ENCODE results near the gene MLPH. TPM values are rescaled to one million over a fixed set of nuclear protein-coding genes. Genes with fewer than 3 reads are reported as not detected.
A peak's percentile ranks its signal among the peaks of the same experiment; 100 is the strongest.
"Not testable (repeated sequence)": the region's sequence is repeated elsewhere in the genome, so short reads cannot be mapped to it uniquely, and the experiment has no call there.

The MLPH gene
- total RNA-seq, 2 experiments from 2014 or later: not detected

DNA sequence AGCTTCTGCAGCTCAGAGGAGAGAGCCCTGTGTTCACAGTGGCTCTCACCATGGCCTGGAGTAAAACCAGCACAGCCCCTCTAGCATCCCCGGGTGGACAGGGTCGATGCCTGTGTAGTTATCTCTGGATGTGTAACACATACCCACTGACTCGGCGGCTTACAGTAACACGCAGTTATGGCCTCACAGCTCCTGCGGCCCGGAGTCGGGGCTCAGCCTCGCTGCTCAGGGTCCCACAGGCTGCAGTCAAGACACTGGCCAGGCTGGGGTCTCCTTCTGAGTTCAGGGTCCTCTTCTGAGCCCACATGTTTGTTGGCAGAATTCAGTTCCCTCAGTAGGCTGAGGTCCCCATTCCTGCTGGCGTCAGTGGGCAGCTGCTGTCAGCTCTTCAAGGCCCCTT is 106.0 kb downstream of the MLPH start:
- no peak overlapping the region for H3K27ac Mint-ChIP-seq
- no peaks in the 10 kb centered on the region for H3K27me3 Mint-ChIP-seq (ENCODE audit: low read depth)
- no peak overlapping the region for H3K4me3 Mint-ChIP-seq
- intact Hi-C loops (cut with micrococcal nuclease): no loop called here
- H3K36me3 Mint-ChIP-seq (ENCODE audit: low read depth): no peaks in the 10 kb centered on the region
- H3K4me1 Mint-ChIP-seq (ENCODE audit: low read depth): peaks cover 10% of the 10 kb centered on the region
- CTCF ChIA-PET: interaction anchor here (0.6 to 1.0 kb wide), 2 partner anchors 22 to 265 kb away, joined by 4 to 6 read pairs; no protein-coding TSS in a partner anchor
- DNase-seq: no peak
- no peaks in the 10 kb centered on the region for H3K9me3 Mint-ChIP-seq

DNA sequence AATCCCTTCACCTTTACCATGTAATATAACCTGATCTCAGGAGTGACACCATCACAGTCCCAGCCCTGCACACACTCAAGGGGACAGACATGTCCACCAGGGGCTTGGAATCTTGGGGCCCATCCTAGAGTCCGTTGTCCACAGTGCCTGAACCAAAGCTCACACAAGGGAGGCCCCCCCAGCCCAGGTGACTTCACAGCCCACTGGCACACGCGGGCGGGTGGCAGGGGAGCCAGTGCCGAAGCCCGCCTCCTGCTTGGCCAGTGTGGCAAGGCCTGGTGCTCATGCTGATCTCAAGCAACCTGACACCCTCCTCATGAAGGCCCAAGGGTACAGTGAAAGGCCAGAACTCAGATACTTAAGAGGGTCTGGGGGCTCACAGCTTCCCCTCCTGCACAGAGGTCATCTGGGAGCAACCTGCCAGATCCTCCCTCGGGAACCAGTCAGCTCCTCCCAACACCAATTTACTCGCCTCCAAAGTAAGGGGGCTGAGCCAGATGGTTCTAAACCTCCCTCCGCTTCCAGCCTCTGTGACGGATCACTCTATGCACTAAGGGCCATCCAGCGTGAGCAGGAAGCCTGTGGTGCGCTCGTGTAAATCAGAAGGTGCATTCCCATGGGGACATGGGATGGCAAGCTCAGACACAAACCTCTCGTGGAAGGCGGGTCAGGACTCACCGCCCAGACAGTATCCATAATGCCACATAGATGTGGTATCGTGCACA is 106.7 kb downstream of the MLPH start:
- H3K27me3 Mint-ChIP-seq (ENCODE audit: low read depth): no peaks in the 10 kb centered on the region
- no peaks in the 10 kb centered on the region for H3K9me3 Mint-ChIP-seq
- no peak overlapping the region for H3K27ac Mint-ChIP-seq
- H3K4me3 Mint-ChIP-seq: no peak overlapping the region
- H3K4me1 Mint-ChIP-seq (ENCODE audit: low read depth): peaks cover 14% of the 10 kb centered on the region
- DNase-seq: no peak
- CTCF ChIA-PET: interaction anchor here (1.0 kb wide), 1 partner anchor 22 kb away, joined by 4 read pairs; no protein-coding TSS in a partner anchor
- intact Hi-C loops (cut with micrococcal nuclease): no loop called here
- H3K36me3 Mint-ChIP-seq (ENCODE audit: low read depth): no peaks in the 10 kb centered on the region

DNA sequence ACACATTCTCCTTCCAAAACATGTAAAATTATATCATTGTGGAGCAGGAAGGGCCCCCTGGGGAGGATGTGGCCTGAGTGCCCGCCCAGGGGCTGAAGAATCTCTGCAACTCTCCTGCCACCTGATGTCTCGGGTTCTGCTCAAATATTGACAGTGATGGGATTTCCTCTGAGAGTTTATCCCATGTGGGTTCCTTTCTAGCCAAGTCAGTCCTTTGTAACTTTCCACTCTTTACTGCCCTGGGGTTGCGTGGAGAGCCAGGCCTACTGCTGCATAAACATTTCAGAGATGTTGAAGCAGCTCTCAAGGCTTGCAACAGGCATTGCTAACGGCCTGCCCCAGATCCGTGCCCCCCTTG is 107.4 kb downstream of the MLPH start:
- intact Hi-C loops (cut with micrococcal nuclease): no loop called here
- no peak for DNase-seq
- CTCF ChIA-PET: interaction anchor here (0.6 kb wide), 1 partner anchor 45 kb away, joined by 3 read pairs; no protein-coding TSS in a partner anchor
- no peaks in the 10 kb centered on the region for H3K27me3 Mint-ChIP-seq (ENCODE audit: low read depth)
- peaks cover 14% of the 10 kb centered on the region for H3K4me1 Mint-ChIP-seq (ENCODE audit: low read depth)
- H3K9me3 Mint-ChIP-seq: no peaks in the 10 kb centered on the region
- H3K36me3 Mint-ChIP-seq (ENCODE audit: low read depth): no peaks in the 10 kb centered on the region
- no peak overlapping the region for H3K27ac Mint-ChIP-seq
- H3K4me3 Mint-ChIP-seq: no peak overlapping the region

DNA sequence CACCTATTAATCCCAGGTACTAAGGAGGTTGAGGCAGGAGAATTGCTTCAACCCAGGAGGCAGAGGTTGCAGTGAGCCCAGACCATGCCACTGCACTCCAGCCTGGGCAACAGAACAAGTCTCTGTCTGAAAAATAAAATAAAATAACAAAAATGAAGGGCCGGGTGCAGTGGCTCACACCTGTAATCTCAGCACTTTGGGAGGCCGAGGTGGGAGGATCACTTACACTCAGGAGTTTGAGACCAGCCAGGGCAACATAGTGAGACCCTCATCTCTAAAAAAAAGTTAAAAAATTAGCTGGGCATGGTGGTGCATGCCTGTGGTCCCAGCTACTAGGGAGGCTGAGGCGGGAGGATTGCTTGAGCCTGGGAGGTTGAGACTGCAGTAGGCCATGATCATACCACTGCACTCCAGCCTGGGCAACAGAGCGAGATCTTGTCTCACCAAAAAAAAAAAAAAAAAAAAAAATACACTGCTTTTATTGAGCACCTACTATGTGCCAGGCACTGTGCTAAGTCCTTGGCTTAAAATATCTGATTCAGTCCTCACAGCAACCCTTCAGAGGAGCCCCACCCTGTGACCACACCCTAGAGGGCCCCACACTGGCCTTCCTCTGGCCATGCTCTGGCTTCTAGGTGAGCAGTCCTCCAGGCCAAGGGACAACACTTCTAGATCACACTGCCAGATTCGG is 108.9 kb downstream of the MLPH start:
- H3K36me3 Mint-ChIP-seq (ENCODE audit: low read depth); H3K9me3 Mint-ChIP-seq; H3K4me3 Mint-ChIP-seq; H3K27ac Mint-ChIP-seq; H3K27me3 Mint-ChIP-seq (ENCODE audit: low read depth); DNase-seq; intact Hi-C loops (cut with micrococcal nuclease); CTCF ChIA-PET: not testable (repeated sequence)
- peaks cover 11% of the 10 kb centered on the region for H3K4me1 Mint-ChIP-seq (ENCODE audit: low read depth)

DNA sequence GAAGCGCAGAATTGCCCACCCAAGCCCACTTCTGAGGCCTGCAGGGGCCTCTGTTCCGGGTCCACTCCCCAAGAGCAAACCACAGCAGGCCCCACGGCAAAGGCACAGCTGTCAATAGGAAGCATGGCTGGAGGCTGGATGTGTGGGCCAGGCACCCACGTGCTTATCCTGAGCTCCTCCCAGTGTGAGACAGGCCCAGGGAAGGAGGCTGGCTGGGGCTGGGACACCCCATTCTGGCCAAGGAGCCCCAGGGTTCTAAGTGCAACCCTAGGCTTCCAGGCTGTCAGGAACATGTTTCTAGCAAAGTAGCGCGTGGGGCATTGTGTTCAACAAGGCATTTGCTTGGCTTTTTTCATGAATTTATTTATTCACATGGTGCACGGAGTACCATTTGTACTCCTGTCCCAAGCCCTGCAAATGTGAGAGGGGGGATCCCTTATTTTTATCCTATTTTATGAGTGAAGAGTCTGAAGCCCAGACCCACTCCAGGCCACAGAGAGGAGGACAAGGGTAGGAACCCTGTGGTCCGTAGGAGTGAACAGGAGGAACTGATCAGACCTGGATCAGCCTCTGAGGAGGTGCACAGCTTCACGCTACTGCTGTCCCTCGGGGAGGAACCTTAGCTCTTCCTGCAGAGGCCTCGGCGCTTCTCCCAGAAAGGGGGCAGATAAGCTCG is 109.6 kb downstream of the MLPH start:
- H3K9me3 Mint-ChIP-seq: no peaks in the 10 kb centered on the region
- CTCF ChIA-PET: no interaction called here
- no peak overlapping the region for H3K27ac Mint-ChIP-seq
- peaks cover 5% of the 10 kb centered on the region for H3K4me1 Mint-ChIP-seq (ENCODE audit: low read depth)
- DNase-seq: no peak
- no peaks in the 10 kb centered on the region for H3K36me3 Mint-ChIP-seq (ENCODE audit: low read depth)
- no peaks in the 10 kb centered on the region for H3K27me3 Mint-ChIP-seq (ENCODE audit: low read depth)
- intact Hi-C loops (cut with micrococcal nuclease): no loop called here
- no peak overlapping the region for H3K4me3 Mint-ChIP-seq

DNA sequence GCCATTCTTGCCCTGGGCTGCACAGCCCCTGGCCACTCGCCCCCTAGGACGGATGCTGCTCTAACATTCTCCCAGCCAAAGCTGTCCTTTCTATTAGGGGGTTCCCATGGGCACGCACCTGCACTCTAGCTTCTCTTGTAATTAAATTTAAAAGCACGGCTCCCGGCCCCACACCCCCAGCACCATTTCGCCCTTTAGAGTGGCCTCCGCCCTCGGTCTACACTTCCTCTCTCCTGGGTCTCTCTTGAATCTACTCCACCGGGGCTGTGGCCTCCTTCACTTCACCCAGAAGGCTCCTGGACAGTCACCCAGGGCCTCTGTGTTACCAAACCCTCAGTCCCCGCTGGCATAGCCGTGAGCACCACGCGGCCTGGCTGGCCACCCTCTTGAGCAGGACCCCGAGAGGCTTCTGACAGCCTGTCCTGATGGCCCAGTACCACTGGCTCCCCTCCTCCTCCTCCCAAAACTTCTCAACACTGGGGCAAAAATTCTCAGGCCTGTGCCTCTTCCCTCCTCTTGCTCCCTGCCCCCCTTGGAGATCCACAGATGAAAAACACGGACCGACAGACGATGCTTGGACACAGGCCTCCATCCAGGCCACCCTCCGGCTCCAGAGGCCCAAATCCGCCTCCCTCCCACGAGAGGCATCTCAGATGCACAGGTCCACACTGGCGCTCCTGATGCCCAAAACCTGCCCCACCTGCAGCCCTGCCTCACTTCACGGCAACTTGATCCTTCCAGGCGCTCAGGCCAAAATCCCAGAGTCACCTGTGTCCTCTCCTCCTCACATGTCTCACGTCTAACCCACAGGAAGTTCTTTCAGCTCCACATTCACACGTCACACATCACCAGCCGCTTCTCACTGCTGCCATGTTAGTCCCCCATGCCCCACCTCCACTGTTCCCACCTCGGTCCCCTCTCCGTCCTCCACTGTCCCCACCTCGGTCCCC is 110.4 kb downstream of the MLPH start:
- Mint-ChIP-seq H3K27me3 (ENCODE audit: low read depth) (no peaks in the 10 kb centered on the region), H3K4me3 (no peak overlapping the region), H3K36me3 (ENCODE audit: low read depth) (no peaks in the 10 kb centered on the region), H3K9me3 (no peaks in the 10 kb centered on the region), H3K4me1 (ENCODE audit: low read depth) (peaks cover 4% of the 10 kb centered on the region), H3K27ac (peak overlapping the region; percentile 19)
- intact Hi-C loops (cut with micrococcal nuclease): no loop called here
- DNase-seq: no peak
- CTCF ChIA-PET: no interaction called here

DNA sequence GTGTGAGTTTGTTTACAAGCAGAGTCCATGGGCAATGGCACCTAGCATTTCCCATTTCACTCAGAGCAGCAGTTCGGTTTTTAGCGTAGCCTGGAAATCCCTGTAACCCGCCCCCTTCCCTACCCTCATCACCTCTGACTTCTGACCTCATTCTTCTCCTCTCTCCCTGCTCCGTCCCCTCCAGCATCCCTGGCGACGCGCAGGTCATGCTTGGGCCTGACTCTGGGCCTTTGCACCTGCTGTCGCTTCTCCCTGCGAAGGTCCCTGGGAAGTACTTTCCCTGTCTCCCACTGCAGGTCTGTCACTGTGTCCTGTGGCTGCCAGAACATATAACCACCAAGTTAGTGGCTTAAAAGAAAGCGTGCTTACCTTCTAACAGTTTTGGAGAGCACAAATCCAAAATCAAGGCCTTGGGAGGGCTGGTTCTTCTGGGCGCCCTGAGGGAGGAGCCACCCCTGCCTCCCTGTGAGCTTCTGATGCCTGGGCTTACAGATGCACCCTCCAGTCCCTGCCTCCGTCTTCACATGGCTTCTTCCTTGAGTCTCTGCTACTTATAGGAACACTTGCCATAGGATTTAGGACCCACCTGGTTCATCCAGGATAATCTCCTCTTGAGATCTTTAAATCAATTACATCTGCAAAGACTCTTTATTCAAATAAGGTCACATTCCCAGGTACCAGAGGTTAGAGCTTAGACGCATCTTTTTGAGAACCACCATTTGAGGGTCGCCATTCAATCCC is 111.6 kb downstream of the MLPH start:
- Mint-ChIP-seq H3K36me3 (ENCODE audit: low read depth) (no peaks in the 10 kb centered on the region), H3K4me1 (ENCODE audit: low read depth) (peaks cover 15% of the 10 kb centered on the region), H3K27ac (no peak overlapping the region), H3K27me3 (ENCODE audit: low read depth) (no peaks in the 10 kb centered on the region), H3K4me3 (no peak overlapping the region), H3K9me3 (no peaks in the 10 kb centered on the region)
- no peak for DNase-seq
- CTCF ChIA-PET: no interaction called here
- intact Hi-C loops (cut with micrococcal nuclease): no loop called here

DNA sequence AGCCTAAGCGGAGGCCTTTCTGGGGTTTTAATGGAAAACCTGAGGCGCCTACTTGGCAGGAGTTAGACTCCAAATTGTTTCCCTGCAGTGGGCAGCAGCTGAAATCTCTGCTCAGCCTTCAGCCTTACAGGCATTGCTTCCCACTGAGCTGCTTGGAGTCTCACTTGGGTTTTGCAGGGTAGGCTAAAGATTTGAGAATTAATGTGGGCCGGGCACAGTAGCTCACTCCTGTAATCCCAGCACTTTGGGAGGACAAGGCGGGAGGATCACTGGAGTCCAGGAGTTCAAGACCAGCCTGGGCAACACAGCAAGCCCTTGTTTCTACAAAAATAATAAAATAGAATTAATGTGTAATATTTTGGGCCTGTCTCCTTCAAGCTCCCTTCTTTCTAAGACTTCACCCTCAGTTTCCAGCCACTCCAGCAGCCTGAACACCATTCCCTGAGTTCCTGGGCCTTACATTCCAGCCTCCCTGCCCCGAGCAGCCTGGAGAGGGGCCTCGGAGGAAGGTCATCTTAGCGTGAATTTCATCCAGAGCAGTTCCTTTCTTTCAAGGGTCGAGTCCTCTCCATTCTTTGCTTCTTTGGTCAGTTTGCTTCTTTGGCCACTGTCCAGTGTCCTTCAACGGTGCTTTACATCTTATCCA is 112.5 kb downstream of the MLPH start:
- DNase-seq: no peak
- H3K27ac Mint-ChIP-seq: no peak overlapping the region
- CTCF ChIA-PET: no interaction called here
- H3K4me3 Mint-ChIP-seq: no peak overlapping the region
- H3K4me1 Mint-ChIP-seq (ENCODE audit: low read depth): peaks cover 19% of the 10 kb centered on the region
- intact Hi-C loops (cut with micrococcal nuclease): no loop called here
- no peaks in the 10 kb centered on the region for H3K9me3 Mint-ChIP-seq
- no peaks in the 10 kb centered on the region for H3K36me3 Mint-ChIP-seq (ENCODE audit: low read depth)
- no peaks in the 10 kb centered on the region for H3K27me3 Mint-ChIP-seq (ENCODE audit: low read depth)

DNA sequence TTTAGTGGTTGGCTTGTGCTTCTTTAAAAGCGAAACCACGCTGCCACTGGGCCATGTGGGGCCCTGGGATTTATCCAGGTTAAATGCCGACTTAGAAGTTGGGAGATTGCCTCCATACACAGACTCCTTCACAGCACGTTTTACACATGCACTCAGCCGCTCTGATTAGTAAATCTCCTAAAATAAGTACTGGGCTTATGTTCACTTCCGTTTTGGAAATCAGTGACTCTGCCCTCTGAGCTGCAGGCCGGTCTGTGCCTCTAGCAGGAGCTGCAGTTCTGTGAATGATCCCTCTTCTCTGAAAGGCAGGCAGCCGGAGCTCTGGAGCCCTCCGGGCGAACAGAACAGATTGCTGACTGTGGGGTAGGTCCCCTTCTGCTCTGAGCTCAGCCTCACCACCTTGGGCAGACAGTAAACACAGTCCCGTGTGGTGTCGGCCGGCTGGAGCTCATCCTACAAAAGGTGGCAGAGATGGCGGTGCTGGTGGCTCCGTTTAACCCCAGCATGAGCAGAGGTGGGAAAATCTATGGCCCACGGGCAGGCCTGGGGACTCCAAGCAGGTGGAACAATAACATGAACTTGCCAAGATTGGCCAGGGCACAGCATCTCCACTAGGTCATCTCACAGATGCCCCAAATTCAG is 113.3 kb downstream of the MLPH start:
- no peak for DNase-seq
- H3K4me1 Mint-ChIP-seq (ENCODE audit: low read depth): peaks cover 22% of the 10 kb centered on the region
- CTCF ChIA-PET: no interaction called here
- H3K27me3 Mint-ChIP-seq (ENCODE audit: low read depth): no peaks in the 10 kb centered on the region
- intact Hi-C loops (cut with micrococcal nuclease): no loop called here
- H3K27ac Mint-ChIP-seq: no peak overlapping the region
- no peaks in the 10 kb centered on the region for H3K36me3 Mint-ChIP-seq (ENCODE audit: low read depth)
- no peaks in the 10 kb centered on the region for H3K9me3 Mint-ChIP-seq
- H3K4me3 Mint-ChIP-seq: no peak overlapping the region

DNA sequence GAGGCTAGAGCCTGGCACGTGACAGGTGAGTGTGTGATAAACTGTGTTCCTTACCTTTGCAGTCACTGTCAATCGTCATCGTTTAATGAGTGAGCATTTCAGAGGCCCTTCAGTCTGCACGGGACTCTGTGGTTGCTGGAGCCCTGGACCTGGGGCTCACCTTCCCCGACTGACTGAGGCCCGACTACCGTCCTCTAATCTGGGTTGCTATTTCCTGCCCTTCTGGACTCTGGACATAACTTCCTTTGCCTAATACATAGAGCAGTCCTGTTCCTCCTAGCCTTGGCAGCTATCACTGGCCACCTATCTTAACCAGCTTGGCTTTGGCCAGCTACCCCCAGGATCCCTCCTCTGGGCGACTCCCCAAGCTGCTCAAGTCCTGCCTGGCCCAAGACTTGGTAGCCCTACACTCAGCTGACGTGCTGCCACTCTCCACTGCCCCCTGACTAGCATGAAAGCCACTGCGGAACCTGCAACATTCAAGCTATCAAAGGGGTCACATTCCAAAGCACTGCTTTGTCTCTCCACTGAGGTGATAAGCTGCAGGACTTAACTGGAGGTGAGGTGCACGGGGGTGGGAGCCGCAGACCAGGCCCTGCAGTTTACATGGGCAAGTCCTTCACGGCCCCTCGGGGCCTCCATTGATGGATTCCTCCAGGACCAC is 114.5 kb downstream of the MLPH start:
- Mint-ChIP-seq H3K4me3 (no peak overlapping the region), H3K9me3 (no peaks in the 10 kb centered on the region)

More for the DNA sequence above, 114.5 kb downstream of the MLPH start:
- no peak for DNase-seq
- peaks cover 22% of the 10 kb centered on the region for H3K4me1 Mint-ChIP-seq (ENCODE audit: low read depth)
- H3K36me3 Mint-ChIP-seq (ENCODE audit: low read depth): no peaks in the 10 kb centered on the region
- intact Hi-C loops (cut with micrococcal nuclease): loop anchor here (2.0 kb wide), 1 partner anchor 71 kb away; no protein-coding TSS in a partner anchor
- H3K27me3 Mint-ChIP-seq (ENCODE audit: low read depth): no peaks in the 10 kb centered on the region
- peak overlapping the region; percentile 10 for H3K27ac Mint-ChIP-seq
- CTCF ChIA-PET: interaction anchor here (1.2 to 1.6 kb wide), 3 partner anchors 16 to 143 kb away, joined by 4 to 5 read pairs (median 4); no protein-coding TSS in a partner anchor

All from activated naive CD4-positive, alpha-beta T cell treated with anti-CD3 and anti-CD28 coated beads for 36 hours (primary cell).